GM18868 (cell line): ENCODE results near the gene PRKAR1B.

ENCODE experiments used
- ATAC-seq: cut with Tn5 transposase; IDR thresholded peaks from one replicate; pipeline ENCODE4 v1.9.1; 2021; ENCODE audit warnings: mild to moderate bottlenecking, moderate library complexity; ENCODE audit not compliant: unreplicated experiment

PRKAR1B gene

DNA sequence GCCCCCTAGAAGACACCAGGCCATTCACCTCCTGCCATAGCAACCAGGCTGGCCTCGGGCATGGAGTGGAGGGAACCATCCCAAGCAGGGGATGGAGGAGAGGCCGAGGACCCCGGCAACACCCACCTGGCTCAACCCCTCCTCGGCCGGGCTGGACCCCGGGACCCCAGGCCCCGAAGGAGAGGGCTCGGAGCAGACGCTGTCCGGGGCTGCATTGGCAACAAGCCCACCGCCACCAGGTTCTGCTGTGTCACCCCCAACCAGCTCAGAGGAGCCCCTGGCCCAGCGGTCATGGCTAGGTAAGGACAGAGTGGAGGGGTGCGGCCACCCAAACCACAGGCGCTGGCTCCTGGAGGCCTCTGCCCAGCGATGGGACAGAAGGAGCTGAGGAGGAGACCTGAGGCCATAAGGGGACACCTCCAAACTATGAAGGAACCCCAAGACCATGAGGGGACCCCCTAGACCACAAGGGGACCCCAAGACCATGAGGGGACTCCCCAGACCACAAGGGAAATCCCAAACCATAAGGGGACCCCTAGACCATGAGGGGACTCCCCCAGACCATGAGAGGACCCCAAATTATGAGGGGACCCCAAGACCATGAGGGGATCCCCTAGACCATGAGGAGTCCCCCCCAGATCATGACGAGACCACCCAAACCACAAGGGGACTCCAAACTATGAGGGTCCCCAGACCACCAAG, 132.7 kb downstream of the PRKAR1B start:
- ATAC-seq = no peak

DNA sequence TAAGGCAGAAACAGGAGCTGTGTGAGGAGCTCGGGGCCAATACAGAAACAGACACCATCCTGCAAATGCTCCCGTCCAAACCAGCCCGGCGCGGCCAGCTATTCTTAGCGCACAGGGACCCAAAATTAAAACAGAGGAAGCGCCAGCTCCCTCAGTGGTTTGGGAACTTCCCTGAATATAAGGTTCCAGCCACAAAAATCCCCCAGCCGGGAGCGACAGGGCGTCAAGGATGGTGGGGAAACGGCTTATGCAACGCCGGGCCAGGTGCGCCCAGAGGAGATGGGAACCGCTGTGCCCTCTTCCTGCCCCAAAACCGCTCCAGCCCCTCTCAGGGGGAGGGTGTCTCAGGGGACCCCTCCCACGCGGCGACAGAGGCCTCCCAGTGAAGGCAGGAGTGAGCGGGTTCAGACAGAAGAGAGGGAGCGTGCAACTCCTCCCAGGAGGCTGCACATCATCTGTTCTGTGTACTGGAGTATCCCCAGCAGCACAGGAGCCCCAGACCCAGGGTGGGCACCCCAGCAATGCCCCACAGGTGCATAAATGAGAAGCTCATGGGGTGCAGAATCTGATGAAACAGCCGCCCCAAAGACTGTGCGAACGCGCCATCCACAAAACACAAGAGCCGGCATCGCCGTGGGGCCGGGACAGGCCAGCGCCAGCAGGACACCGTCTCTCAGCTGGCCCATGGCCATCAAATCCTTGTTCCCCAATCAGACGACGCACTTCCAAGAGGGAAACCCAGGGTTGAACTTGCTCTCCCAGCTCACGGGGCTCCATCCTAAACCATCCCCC, 133.6 kb downstream of the PRKAR1B start:
- peak; percentile 63 for ATAC-seq

DNA sequence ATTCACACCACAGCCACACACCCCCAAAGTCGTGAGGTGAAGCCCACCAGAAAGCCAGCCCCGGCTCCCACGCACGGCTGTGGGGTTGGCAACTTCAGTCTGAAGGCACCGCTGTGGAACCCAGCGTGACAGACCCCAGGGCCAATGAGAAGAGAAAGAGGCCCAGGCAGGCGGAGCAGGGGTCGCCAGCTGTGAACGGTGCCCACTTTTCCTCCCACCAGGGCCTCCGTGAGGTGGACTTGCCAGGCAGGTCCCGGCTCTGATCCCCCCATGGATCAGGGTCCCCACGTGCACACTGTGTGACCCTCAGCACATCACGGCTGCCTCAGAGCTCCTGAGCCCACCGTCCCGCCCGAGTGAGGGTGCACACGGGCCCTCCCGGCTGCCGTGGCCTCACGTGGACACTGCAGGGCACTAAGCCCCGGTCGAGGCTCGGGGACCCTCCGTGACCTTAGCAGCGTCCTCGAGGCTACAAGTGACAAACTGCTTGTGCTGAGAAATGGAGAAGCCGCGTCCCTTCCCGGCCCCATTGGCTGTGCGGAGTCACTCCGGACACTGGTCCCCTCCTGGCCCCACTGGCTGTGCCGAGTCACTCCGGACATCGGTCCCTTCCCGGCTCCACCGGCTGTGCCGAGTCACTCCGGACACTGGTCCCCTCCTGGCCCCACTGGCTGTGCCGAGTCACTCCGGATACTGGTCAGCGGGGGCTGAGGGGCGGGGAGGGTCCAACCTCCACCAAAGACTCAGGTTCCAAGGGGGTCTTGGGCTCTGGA, 135.0 kb downstream of the PRKAR1B start:
- ATAC-seq = no peak

DNA sequence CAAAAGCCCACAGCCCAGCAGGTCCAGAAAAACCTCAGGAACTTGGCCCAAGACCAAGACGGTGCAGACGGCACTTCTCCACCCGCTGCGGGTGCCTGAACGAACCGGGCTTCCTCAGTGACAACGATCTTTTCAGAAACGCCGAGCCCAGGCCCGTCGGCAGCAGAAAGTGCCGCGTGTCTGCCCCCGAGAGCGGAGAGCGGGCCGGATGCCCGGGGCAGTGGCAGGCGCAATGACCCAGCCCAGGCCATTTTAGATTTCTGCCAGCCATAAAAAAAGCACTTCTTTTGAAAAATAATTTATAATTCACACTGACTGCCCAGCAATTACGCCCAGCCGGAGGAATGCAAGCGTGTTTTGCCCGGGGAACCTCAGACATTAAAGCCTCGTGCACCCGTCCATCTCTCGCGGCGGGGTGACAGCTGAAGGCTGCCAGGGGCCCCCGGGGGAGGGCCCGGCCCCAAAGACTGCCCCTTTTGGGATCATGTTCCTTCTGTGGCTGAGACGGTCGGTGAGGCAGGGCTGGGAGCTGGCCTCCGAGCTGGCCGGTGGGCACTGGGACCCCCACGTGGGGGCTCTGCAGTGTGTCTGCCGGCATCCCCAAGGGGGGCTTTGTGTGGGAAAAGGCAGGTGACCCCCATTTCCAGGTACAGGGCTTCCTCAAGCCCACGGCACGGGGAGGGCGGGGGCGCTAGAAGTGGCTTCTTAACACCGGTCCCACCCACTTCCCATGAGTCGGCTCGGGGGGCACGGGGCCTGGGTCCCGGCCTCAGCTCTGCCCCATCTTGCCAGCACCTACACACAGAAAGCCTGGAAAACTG, 136.1 kb downstream of the PRKAR1B start:
- no peak for ATAC-seq

DNA sequence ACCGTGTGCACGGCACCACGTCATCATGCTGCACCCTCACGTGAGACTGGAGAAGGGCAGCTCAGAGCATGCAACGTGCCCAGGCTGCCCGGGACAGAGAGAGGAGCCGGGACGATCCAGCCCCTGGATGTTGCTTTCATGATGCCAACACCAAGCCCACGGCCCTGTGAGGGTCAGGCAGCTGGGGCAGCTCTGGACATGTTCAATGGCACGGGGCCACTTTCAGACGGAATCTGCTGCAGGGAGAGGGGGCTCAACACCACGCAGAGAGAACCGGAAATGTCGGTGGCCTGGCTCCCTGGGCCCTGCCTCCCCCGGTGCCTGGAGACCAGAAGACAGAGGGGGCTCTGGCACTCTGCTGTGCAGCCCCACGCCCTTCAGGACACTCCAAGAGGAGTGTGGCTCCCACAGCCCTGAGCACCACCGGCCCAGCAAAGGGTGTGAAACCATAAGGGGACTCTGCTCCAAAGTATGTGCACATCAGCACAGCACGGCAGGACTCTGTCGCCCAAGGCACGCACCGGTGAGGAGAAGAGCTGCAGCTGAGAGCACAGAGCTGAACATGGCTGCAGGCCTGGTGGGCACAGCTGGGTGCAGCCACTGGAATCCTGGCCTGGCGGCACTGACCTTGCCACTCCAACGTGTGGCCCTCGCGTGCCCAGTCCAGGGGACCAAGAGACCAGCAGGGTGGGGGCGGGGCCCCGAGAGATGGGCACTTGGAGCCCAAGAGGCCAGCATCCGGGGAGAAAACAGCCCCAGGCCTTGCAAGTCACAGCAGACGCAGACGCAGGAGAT, 137.1 kb downstream of the PRKAR1B start:
- ATAC-seq = no peak

DNA sequence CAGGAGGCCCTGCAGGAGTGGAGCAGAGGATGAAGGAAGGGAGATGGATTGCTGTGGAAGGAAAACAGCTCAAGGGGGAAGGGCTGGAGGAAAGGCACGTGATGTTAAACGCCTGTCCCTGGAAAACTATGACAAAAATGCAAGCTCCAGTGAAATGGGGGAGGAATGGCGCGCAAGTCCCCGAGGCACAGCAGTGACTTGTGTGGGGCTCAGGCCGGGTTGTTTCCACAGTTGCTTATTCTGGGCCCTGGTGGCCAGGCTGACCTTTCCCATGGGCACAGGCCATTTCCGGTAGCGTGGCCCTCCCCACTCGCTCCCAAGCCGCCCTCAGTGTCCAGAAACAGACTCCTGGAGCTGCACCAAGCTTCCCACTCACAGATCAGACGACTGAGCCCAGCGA, 139.3 kb downstream of the PRKAR1B start:
- ATAC-seq = no peak

DNA sequence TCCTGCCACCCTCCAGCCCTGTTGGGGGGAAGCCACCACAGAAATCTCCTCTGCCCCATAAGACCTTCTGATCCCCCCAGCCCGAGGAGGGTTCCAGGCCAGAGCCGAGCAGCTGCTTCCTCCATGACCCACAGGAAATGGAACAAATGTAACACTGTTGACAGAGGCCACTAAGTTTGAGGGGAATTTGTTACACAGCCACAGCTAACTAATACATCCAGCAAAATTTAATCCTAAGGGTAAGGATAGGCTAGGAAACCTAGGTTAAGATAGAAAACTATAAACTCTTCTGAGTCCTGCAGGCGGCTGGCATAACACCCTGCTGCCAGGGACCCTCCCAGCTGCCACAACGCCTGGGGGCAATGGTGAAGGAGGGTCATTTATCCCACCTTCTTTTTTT, 140.6 kb downstream of the PRKAR1B start:
- ATAC-seq = no peak

DNA sequence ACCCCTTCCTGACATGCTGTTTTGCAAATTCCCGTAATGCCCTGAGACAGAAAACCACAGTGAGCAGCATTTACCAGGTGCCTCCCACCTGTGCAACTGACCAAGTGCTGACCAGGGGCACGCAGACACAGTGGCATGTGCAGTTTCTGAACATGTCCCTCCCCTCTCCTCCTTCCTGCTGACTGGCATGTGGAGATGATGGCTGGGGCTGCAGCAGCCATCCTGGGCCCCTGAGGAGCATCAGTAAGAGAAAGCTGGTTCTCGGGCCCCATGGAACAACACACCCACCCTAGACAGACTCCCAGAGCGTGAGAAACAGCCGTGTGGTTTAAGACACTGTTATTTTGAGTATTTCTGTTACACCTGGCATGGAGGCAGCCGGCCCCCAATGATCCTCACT, 141.2 kb downstream of the PRKAR1B start:
- no peak for ATAC-seq

DNA sequence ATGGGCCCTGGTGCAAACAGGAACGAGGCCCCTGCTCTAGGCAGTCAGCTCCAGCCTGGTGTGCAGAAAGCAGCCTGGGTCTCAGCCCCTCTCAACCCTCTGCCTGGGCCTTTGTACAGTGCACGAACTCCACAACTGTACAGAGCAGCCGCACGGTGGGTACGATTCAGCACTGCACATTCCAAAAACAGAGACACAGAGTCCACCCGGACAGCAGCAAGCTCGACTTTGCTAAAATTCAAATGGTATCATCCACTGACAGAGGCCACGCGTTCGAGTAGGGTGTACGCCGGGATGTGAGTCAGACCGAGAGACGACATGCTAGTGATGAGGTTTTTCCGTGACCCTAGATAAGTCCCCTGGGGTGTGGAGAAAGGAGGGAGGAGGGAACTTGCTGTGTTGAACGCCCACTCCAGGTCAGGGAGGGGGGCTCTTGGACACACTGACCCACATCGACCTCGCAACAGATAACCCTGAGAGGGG, 141.8 kb downstream of the PRKAR1B start:
- ATAC-seq = no peak

DNA sequence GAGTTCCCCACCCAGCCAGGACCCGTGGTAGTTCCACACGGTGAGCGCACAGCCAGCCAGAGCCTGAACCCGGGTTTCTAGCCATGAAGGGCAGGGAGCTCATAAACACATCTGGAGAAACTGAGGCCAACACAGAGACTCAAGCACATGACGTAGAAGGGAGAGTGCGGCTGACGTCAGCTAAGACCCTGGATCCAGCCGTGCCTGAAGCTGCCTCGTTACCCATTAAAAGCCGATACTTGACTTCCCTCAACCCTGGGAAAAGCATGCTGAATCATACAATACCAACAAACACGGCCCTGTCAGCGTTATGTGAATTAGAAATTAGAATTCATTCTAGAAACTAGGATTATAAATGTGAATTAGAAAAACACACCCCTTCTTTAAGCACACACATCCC, 142.3 kb downstream of the PRKAR1B start:
- no peak for ATAC-seq

DNA sequence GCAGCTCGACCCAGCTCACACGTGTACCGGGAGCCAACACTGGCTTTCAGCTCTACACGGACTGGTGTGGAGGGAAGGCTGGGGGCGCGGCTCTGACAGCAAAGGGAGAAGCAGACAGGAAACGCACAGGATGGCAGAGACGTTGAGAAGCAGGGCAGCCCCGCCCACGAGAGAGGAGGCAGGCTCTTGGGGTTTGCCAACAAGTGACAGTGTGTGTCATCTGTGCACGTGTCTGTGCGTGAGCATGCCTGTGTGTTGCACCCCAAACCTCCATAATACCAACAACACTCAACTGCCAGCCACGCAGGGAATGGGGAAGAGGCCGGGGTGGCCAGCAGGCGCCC, 143.0 kb downstream of the PRKAR1B start:
- no peak for ATAC-seq

DNA sequence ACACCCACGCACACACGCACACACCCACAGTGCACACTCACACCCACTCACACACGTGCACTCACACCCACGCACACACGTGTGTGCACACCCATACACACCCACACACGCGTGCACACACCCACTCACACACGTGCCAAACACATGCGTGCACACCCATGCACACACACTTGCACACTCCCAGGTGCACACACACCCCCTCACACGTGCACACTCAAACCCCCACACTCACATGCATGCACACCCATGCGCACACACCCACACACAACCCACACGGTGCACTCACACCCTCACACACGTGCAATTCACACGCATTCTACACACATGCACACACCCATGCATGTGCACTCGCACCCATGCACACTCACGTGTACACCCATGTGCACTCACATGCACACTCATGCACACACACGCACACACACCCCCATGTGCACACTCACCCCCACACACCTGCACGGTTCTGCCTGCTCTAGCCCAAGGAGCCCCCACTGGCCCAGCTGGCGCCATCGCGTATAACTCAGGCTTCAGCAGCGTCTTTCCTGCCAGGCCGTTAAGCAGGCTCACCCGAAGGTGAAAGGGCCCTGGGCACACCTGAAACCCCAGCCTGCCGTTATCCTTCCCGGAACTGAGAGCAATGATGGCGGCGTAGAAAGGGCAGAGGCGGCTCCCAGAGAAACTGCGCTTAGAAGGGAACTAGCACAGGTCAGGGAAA, 143.5 kb downstream of the PRKAR1B start:
- no peak for ATAC-seq

DNA sequence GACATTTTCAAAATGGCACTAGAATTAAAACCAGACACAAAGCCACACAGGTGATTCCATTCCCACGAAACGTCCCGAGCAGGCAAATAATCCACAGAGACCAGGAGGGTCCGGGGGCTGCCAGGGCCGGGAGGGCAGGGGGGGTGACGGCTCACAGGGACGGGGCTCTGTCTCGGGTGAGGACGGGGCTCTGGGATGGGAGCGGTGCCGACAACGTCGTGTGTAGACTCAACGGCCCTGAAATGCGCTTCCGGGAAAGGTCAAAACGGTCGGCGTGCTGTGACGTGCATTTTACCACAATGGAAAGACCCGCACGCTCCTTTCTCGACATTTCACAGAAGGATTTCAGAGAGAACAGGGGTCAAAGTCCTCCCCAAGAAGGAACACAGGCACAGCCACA, 144.2 kb downstream of the PRKAR1B start:
- no peak for ATAC-seq

DNA sequence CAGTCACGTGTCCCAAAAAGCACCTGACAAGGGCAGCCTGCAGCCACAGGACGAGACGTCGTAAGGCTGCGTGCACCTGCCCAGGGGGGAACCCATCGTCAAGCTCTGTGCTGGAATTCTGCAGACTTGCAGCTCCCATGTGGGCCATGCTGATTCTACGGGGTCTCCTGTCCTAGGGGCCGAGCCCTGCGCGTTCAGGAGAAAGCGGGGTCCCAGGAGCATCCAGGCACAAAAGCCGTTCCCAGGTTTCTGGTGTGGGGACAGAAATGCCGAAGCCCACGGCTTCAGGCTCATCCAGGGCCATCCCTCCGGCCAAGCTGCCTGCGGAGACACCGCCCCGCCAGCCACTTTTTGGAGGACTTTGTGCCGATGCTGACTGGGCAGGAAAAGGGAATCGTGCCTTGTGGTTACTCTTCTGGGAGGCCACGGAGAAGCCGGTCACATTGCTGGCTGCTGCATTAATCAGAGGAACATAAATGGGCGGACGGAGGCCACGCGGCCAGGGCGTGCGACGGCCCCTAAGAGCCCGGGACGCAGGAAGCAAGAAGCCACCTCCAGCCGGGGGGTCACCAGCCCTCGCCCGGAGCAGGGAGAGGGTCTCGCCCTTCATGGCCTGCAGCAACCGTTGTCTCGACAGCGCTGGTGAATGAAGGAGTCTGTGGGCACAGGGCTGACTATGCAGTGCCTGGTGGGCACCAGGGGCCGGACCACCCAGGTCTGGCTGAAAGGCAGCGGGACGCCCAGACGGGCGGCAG, 144.8 kb downstream of the PRKAR1B start:
- no peak for ATAC-seq

DNA sequence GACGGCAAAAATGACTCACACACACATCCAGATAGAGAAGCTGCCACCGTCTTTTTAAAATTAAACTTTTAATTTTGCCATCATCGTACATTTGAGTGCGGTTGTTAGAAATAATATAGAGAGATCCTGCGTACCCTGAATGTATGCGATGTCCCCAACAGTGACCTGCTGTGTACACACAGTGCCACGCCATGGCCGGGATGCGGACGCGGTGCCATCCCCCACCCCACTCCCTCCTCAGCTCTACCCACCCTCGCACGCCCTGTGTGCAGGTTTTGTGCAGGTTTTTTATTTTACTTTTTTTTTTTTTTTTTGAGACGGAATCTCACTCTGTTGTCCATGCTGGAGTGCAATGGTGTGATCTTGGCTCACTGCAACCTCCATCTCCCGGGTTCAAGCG, 148.7 kb downstream of the PRKAR1B start:
- ATAC-seq = no peak

DNA sequence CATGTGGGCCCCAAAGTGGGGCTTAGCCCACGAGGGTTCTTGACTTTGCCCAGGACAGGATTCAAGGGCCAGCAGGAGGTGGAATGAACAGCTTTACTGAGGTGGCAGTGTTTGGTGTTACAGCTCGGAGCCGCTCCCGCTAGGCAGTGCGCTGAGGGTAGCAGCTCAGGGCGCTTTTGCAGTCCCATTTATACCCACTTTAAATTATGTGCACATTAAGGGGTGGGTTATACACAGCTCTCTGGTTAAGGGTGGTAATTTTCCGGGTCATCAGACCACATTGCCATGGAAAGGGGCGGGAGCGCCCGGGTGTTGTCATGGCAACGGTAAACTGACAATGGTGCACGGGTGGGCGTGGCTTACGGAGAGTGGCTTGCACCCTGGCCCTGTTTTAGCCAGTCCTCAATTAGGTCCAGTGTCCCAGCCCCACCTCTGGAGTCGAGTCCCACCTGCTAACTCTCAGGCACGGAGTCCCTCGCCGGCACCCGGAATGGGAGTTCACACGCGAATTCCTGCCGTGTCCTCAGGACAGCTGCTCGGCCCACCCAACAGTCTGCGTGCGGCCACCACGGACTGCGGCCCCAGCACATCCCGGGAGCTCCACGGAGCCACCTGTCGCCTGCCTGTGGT, 149.2 kb downstream of the PRKAR1B start:
- no peak for ATAC-seq

DNA sequence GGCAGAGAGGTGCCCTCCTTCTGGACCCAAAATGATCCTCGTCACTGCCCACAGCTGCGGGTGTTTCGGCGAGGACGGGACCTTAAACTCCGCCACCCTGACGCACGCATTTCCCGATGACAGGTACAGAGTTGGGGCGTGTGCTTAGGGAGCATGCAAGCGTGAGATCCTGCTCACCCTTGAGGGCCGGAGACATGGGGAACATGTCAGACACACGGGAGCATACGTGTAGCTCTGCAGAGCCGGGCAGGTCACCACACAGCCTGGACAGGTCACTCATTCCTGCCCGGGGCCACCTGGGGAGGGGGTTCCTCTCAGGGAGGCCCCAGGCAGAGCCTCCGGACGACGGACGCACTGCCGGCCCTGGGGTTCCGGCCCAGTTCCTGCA, 149.8 kb downstream of the PRKAR1B start:
- no peak for ATAC-seq

DNA sequence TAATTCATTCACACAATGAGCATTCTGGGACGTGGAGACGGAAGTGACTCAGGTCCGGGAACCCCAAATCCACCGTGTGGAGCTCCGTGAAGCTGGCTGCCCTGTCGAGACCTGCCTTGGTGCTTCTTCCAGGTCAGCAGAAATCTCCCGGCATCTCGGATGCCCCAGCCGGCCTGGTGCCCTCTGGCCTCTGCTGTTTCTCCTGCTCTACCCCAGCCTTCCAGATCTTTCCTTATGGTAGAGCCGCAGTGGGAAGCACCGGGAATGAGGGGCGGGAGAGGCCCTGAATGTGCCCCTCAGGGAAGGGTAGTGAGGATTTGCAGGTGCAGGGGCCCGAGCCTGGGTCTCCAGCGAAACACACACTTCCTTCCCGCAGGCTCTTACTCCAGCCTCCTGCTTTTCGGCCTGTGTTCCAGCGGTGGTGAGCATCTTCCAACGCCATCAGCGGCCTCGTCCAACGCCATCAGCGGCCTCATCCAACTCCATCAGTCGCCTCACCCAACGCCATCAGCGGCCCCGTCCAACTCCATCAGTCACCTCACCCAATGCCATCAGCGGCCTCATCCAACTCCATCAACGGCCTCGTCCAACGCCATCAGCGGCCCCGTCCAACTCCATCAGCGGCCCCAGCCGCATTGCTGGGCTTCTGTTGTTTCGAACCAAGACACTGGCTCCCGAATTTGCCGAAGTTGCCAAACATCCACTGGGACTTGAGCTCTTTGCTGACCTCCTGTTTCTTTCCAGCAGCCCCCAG, 150.4 kb downstream of the PRKAR1B start:
- ATAC-seq = no peak
